ENCODE measurements around the gene DZIP1.
"Not testable (repeated sequence)": the region's sequence is repeated elsewhere in the genome, so short reads cannot be mapped to it uniquely, and the experiment has no call there.

The DZIP1 gene

GRCh38 chr13:95644601-95645052 lies at the start of gene DZIP1:
DZIP1 (minus strand) TSS chr13:95644706; CDS start chr13:95642029, 2,677 bp downstream.
- peak; percentile 33 to 50 for DNase-seq

- not testable (repeated sequence) for DNase-seq
These were observed 46.5 kb upstream of the DZIP1 start for GRCh38 chr13:95690986-95691385.

GRCh38 chr13:95689582-95689926 lies 45.0 kb upstream of the DZIP1 start:
- no peak for DNase-seq

GRCh38 chr13:95684960-95685359 lies 40.5 kb upstream of the DZIP1 start:
- DNase-seq, result not testable (repeated sequence)

GRCh38 chr13:95684418-95684817 lies 39.9 kb upstream of the DZIP1 start:
- no peak for DNase-seq

- no peak for DNase-seq
These were observed 35.2 kb upstream of the DZIP1 start for GRCh38 chr13:95679722-95680121.

- DNase-seq, result no peak
These were observed 34.5 kb upstream of the DZIP1 start for GRCh38 chr13:95678967-95679366.

- peak in 1 of 2 experiments; percentile 11 for DNase-seq
These were observed 33.2 kb upstream of the DZIP1 start for GRCh38 chr13:95677564-95678266.

- DNase-seq, result peak; percentile 97
These were observed 32.5 kb upstream of the DZIP1 start, which contains the start of gene DNAJC3 for GRCh38 chr13:95676762-95677563. DNAJC3 (plus strand) TSS chr13:95677139; CDS start chr13:95677256, 117 bp downstream.

- peak; percentile 19 to 28 for DNase-seq
These were observed 31.7 kb upstream of the DZIP1 start for GRCh38 chr13:95676105-95676761.

- no peak for DNase-seq
These were observed 27.1 kb upstream of the DZIP1 start for GRCh38 chr13:95671597-95671996.

- DNase-seq, result not testable (repeated sequence)
These were observed 22.7 kb upstream of the DZIP1 start for GRCh38 chr13:95667235-95667634.

GRCh38 chr13:95660981-95661581 lies 16.6 kb upstream of the DZIP1 start:
- DNase-seq, result no peak

GRCh38 chr13:95659500-95659899 lies 15.0 kb upstream of the DZIP1 start:
- DNase-seq, result no peak

- DNase-seq, result no peak
These were observed 12.0 kb upstream of the DZIP1 start for GRCh38 chr13:95656386-95657015.

GRCh38 chr13:95652821-95653220 lies 8.3 kb upstream of the DZIP1 start:
- no peak for DNase-seq

- DNase-seq, result no peak
These were observed 7.8 kb upstream of the DZIP1 start for GRCh38 chr13:95652244-95652764.

- DNase-seq, result no peak
These were observed 6.2 kb upstream of the DZIP1 start for GRCh38 chr13:95650696-95651095.

GRCh38 chr13:95647321-95647720 lies 2.8 kb upstream of the DZIP1 start:
- DNase-seq, result no peak

- peak in 1 of 2 experiments; percentile 7 for DNase-seq
These were observed 439 bp downstream of the DZIP1 start for GRCh38 chr13:95643936-95644598.

- no peak for DNase-seq
These were observed 953 bp downstream of the DZIP1 start for GRCh38 chr13:95643571-95643935.

- no peak for DNase-seq
These were observed 1.5 kb downstream of the DZIP1 start for GRCh38 chr13:95642999-95643398.
